SK-N-SH treated with all-trans-retinoic acid at 6 μM for 48 hours (cell line): ENCODE data around the gene ABCD1.

Experiments used
- CREB5 ChIP-seq: fragments of 250-450 bp; sonication (Bioruptor Pico); IDR thresholded peaks from 2 replicates; pipeline ENCODE4 v1.5.1; 2020; ENCODE audit warnings: low read depth, mild to moderate bottlenecking, moderate library complexity
- CSDC2 ChIP-seq: fragments of 250-450 bp; sonication (Bioruptor Pico); IDR thresholded peaks from 2 replicates; pipeline ENCODE4 v1.5.0; 2020; ENCODE audit warnings: mild to moderate bottlenecking, moderate library complexity
- ESRRG ChIP-seq: fragments of 250-450 bp; sonication (Bioruptor Pico); IDR thresholded peaks from 2 replicates; pipeline ENCODE4 v1.6.1; 2021; ENCODE audit warnings: mild to moderate bottlenecking
- RARB ChIP-seq: fragments of 250-450 bp; sonication (Bioruptor Pico); IDR thresholded peaks from 2 replicates; pipeline ENCODE4 v1.8.0; 2021; ENCODE audit warnings: mild to moderate bottlenecking, moderate library complexity
- TSHZ2 ChIP-seq: fragments of 250-450 bp; sonication (Bioruptor Pico); IDR thresholded peaks from 2 replicates; pipeline ENCODE4 v1.5.0; 2020; ENCODE audit warnings: mild to moderate bottlenecking, moderate library complexity
- ZFP30 ChIP-seq: fragments of 450-650 bp; formaldehyde crosslinking; IDR thresholded peaks from 2 replicates; pipeline ENCODE4 v1.5.0; 2022; ENCODE audit warnings: mild to moderate bottlenecking, moderate library complexity
- ZNF8 ChIP-seq: fragments of 450-650 bp; formaldehyde crosslinking; IDR thresholded peaks from 2 replicates; pipeline ENCODE4 v1.5.0; 2020; ENCODE audit warnings: mild to moderate bottlenecking, moderate library complexity

GRCh38 chrX:153782313-153782712, 57.7 kb downstream of the ABCD1 start:
- TF ChIP-seq RARB (CRISPR knock-in tag) (no peak), TSHZ2 (CRISPR knock-in tag) (no peak), ZFP30 (CRISPR knock-in tag) (no peak), ESRRG (CRISPR knock-in tag) (no peak), CSDC2 (CRISPR knock-in tag) (no peak), CREB5 (CRISPR knock-in tag) (no peak), ZNF8 (CRISPR knock-in tag) (no peak)
